Hepatocyte (in vitro differentiated cells): Measurements from ENCODE around the gene GATAD2A. TPM values are rescaled to one million over a fixed set of nuclear protein-coding genes. Genes with fewer than 3 reads are reported as not detected.

ENCODE experiments used
- DNase-seq: peaks from one replicate; pipeline ENCODE4 v3.0.0-alpha.2; 2016; ENCODE audit warnings: low spot score
- H2AFZ ChIP-seq: fragments of 200-600 bp; sonication (generic); 2 replicates; pipeline ENCODE4 v1.6.0; 2016; ENCODE audit warnings: antibody characterized with exemption, mild to moderate bottlenecking
- H3K27ac ChIP-seq: fragments of 200-600 bp; sonication (generic); 2 replicates; pipeline ENCODE4 v1.5.1; 2016; ENCODE audit warnings: mild to moderate bottlenecking
- H3K27me3 ChIP-seq: fragments of 200-600 bp; sonication (generic); 2 replicates; pipeline ENCODE4 v1.6.1; 2016
- H3K36me3 ChIP-seq: fragments of 200-600 bp; sonication (generic); replicated peaks from 2 replicates; pipeline ENCODE4 v1.5.1; 2016; ENCODE audit warnings: low read depth; ENCODE audit not compliant: insufficient read depth
- H3K4me1 ChIP-seq: fragments of 200-600 bp; sonication (generic); 2 replicates; pipeline ENCODE4 v1.5.1; 2016; ENCODE audit warnings: mild to moderate bottlenecking, moderate library complexity; ENCODE audit not compliant: insufficient read depth
- H3K4me2 ChIP-seq: fragments of 200-600 bp; sonication (generic); 2 replicates; pipeline ENCODE4 v1.6.0; 2016
- H3K4me3 ChIP-seq: fragments of 200-600 bp; sonication (generic); 2 replicates; pipeline ENCODE4 v1.5.1; 2016; ENCODE audit warnings: mild to moderate bottlenecking
- H3K79me2 ChIP-seq: fragments of 200-600 bp; sonication (generic); 2 replicates; pipeline ENCODE4 v1.6.0; 2017; ENCODE audit warnings: mild to moderate bottlenecking
- H3K9me2 ChIP-seq: fragments of 200-600 bp; sonication (generic); replicated peaks from 2 replicates; pipeline ENCODE4 v1.6.0; 2017; ENCODE audit warnings: mild to moderate bottlenecking; ENCODE audit not compliant: insufficient read depth
- H3K9me3 ChIP-seq: fragments of 200-600 bp; sonication (generic); 2 replicates; pipeline ENCODE4 v1.5.1; 2016; ENCODE audit warnings: low read depth, mild to moderate bottlenecking
- H4K20me1 ChIP-seq: fragments of 200-600 bp; sonication (generic); 2 replicates; pipeline ENCODE4 v1.6.0; 2016; ENCODE audit warnings: mild to moderate bottlenecking; ENCODE audit not compliant: insufficient read depth, poor library complexity, severe bottlenecking
- EZH2 ChIP-seq: fragments of 200-600 bp; sonication (generic); IDR thresholded peaks from 2 replicates; pipeline ENCODE4 v1.6.1; 2016; ENCODE audit warnings: antibody characterized with exemption, mild to moderate bottlenecking, borderline replicate concordance
- EZH2phosphoT487 ChIP-seq: fragments of 200-600 bp; sonication (generic); IDR thresholded peaks from one replicate; pipeline ENCODE4 v1.6.1; 2018; ENCODE audit warnings: antibody characterized with exemption, mild to moderate bottlenecking, low read depth, moderate library complexity; ENCODE audit not compliant: unreplicated experiment, severe bottlenecking
- WGBS: methylation state at CpG from one replicate; pipeline ENCODE4 v1.1.6; 2016; ENCODE audit warnings: low lambda C conversion rate; ENCODE audit errors: missing lambda C conversion rate; 5-methylcytosine and 5-hydroxymethylcytosine counted together
- polyA plus RNA-seq: library from polyadenylated mRNA; unstranded; fragments of >200 nt; fragmentation: Nextera tagmentation; extraction: Ambion mirVana; gene quantifications from 2 replicates; pipeline ENCODE4 v1.2.1, GENCODE V29; 2016
- total RNA-seq: library from RNA; depleted of rRNA; stranded (reverse); fragments of >200 nt; gene quantifications from 2 replicates; pipeline ENCODE4 v1.2.3, GENCODE V29; 2014
- TF ChIP-seq, protein P1 (sequence below): fragments of 200-600 bp; sonication (generic); IDR thresholded peaks from 2 replicates; pipeline ENCODE4 v1.5.1; 2016; ENCODE audit warnings: antibody characterized with exemption, mild to moderate bottlenecking; ENCODE audit not compliant: poor library complexity

GATAD2A gene
- total and polyA plus RNA-seq, 2 experiments from 2014 or later, result 35.3 to 35.7 TPM

- Histone ChIP-seq H3K4me3 (no peak overlapping the region), H3K4me2 (no peak overlapping the region), H3K9me3 (no peaks in the 10 kb centered on the region), H3K9me2 (no peaks in the 10 kb centered on the region), H3K27me3 (no peaks in the 10 kb centered on the region), H3K27ac (no peak overlapping the region), H3K4me1 (peaks cover 35% of the 10 kb centered on the region), H2AFZ (no peak overlapping the region), H3K79me2 (peaks cover 23% of the 10 kb centered on the region), H3K36me3 (no peaks in the 10 kb centered on the region), H4K20me1 (no peaks in the 10 kb centered on the region)
- DNase-seq, result no peak
- TF ChIP-seq, protein P1, sequence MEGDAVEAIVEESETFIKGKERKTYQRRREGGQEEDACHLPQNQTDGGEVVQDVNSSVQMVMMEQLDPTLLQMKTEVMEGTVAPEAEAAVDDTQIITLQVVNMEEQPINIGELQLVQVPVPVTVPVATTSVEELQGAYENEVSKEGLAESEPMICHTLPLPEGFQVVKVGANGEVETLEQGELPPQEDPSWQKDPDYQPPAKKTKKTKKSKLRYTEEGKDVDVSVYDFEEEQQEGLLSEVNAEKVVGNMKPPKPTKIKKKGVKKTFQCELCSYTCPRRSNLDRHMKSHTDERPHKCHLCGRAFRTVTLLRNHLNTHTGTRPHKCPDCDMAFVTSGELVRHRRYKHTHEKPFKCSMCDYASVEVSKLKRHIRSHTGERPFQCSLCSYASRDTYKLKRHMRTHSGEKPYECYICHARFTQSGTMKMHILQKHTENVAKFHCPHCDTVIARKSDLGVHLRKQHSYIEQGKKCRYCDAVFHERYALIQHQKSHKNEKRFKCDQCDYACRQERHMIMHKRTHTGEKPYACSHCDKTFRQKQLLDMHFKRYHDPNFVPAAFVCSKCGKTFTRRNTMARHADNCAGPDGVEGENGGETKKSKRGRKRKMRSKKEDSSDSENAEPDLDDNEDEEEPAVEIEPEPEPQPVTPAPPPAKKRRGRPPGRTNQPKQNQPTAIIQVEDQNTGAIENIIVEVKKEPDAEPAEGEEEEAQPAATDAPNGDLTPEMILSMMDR, result no peak
- TF ChIP-seq EZH2phosphoT487, result no peak
- TF ChIP-seq EZH2, result no peak
- WGBS, result 94% methylated on average over 15 of the region's 15 CpGs
These were observed 86.0 kb downstream of the GATAD2A start for GRCh38 chr19:19491321-19492025.

GRCh38 chr19:19492026-19492610 is 86.6 kb downstream of the GATAD2A start:
- Histone ChIP-seq H3K9me2 (no peaks in the 10 kb centered on the region), H3K27me3 (no peaks in the 10 kb centered on the region), H3K36me3 (no peaks in the 10 kb centered on the region), H4K20me1 (no peaks in the 10 kb centered on the region), H3K79me2 (peaks cover 16% of the 10 kb centered on the region), H3K4me1 (peaks cover 28% of the 10 kb centered on the region), H3K27ac (no peak overlapping the region), H2AFZ (no peak overlapping the region), H3K9me3 (no peaks in the 10 kb centered on the region), H3K4me2 (no peak overlapping the region), H3K4me3 (no peak overlapping the region)
- 95% methylated on average over 21 of the region's 21 CpGs for WGBS
- TF ChIP-seq EZH2 (no peak), EZH2phosphoT487 (no peak)
- TF ChIP-seq, protein P1, result no peak
- DNase-seq, result no peak

GRCh38 chr19:19493841-19494546 is 88.5 kb downstream of the GATAD2A start:
- Histone ChIP-seq H3K27me3 (no peaks in the 10 kb centered on the region), H3K9me2 (no peaks in the 10 kb centered on the region), H3K79me2 (peaks cover 10% of the 10 kb centered on the region), H3K4me3 (no peak overlapping the region), H2AFZ (no peak overlapping the region), H3K9me3 (no peaks in the 10 kb centered on the region), H3K27ac (no peak overlapping the region), H3K4me1 (peaks cover 11% of the 10 kb centered on the region), H4K20me1 (no peaks in the 10 kb centered on the region), H3K4me2 (no peak overlapping the region), H3K36me3 (no peaks in the 10 kb centered on the region)
- no peak for DNase-seq
- 98% methylated on average over 15 of the region's 15 CpGs for WGBS
- TF ChIP-seq EZH2 (no peak), EZH2phosphoT487 (no peak)
- TF ChIP-seq, protein P1, result no peak
